Keratinocyte (primary cell): ENCODE measurements around the gene PTGES2. TPM values are rescaled to one million over a fixed set of nuclear protein-coding genes. Genes with fewer than 3 reads are reported as not detected.

ENCODE experiments used
- DNase-seq: peaks from one replicate; pipeline ENCODE4 v3.0.0-alpha.2; 2011; ENCODE audit warnings: low read depth, missing footprints, low spot score
- FAIRE-seq: peaks from 2 replicates; lab custom pipeline; 2011; peaks lifted over from hg19 to GRCh38; lab: Jason Lieb, UNC
- H2AFZ ChIP-seq: 2 replicates; pipeline ENCODE4 v1.6.0; 2012; ENCODE audit warnings: low read length, control low read depth, inconsistent platforms; ENCODE audit not compliant: control insufficient read depth
- H3K27ac ChIP-seq: 2 replicates; pipeline ENCODE4 v1.5.1; 2011; ENCODE audit warnings: low read length; ENCODE audit not compliant: control insufficient read depth, insufficient read depth
- H3K27me3 ChIP-seq: 3 replicates; pipeline ENCODE4 v1.6.0; 2011; ENCODE audit warnings: low read length; ENCODE audit not compliant: control insufficient read depth, insufficient read depth; ENCODE audit errors: extremely low read depth
- H3K36me3 ChIP-seq, 2 experiments: 2 replicates in 1 of 2; 3 replicates in 1 of 2; pipeline ENCODE4 v1.5.1; 2011; ENCODE audit warnings: low read length in 2 of 2, mild to moderate bottlenecking in 1 of 2; ENCODE audit not compliant: control insufficient read depth in 2 of 2, insufficient read depth in 2 of 2; ENCODE audit errors: extremely low read depth in 1 of 2
- H3K4me1 ChIP-seq: 3 replicates; pipeline ENCODE4 v1.5.1; 2011; ENCODE audit warnings: low read length; ENCODE audit not compliant: control insufficient read depth, insufficient read depth; ENCODE audit errors: extremely low read depth
- H3K4me2 ChIP-seq: 3 replicates; pipeline ENCODE4 v1.6.0; 2011; ENCODE audit warnings: low read depth, low read length; ENCODE audit not compliant: control insufficient read depth, insufficient read depth; ENCODE audit errors: extremely low read depth
- H3K4me3 ChIP-seq, 3 experiments: fragments of 200-600 bp in 1 of 3; sonication (generic) in 1 of 3; 2 replicates in 2 of 3; 3 replicates in 1 of 3; pipeline ENCODE4 v1.5.1; 2011 to 2016; ENCODE audit warnings: low read length in 3 of 3, mild to moderate bottlenecking in 3 of 3, control low read depth in 2 of 3, inconsistent platforms in 1 of 3, low read depth in 1 of 3, mixed read lengths in 1 of 3, mixed run types in 1 of 3, moderate library complexity in 1 of 3; ENCODE audit not compliant: control insufficient read depth in 2 of 3, insufficient read depth in 2 of 3; ENCODE audit errors: extremely low read depth in 1 of 3
- H3K79me2 ChIP-seq: 2 replicates; pipeline ENCODE4 v1.6.0; 2012; ENCODE audit warnings: low read length; ENCODE audit not compliant: control insufficient read depth, insufficient read depth
- H3K9ac ChIP-seq: 3 replicates; pipeline ENCODE4 v1.6.0; 2011; ENCODE audit warnings: low read length; ENCODE audit not compliant: control insufficient read depth, insufficient read depth; ENCODE audit errors: extremely low read depth
- H3K9me1 ChIP-seq: 3 replicates; pipeline ENCODE4 v1.6.0; 2011; ENCODE audit warnings: low read length; ENCODE audit not compliant: control insufficient read depth, insufficient read depth; ENCODE audit errors: extremely low read depth
- H3K9me3 ChIP-seq: 2 replicates; pipeline ENCODE4 v1.5.1; 2012; ENCODE audit warnings: low read depth, low read length; ENCODE audit not compliant: control insufficient read depth
- H4K20me1 ChIP-seq: 3 replicates; pipeline ENCODE4 v1.6.0; 2011; ENCODE audit warnings: low read length; ENCODE audit not compliant: control insufficient read depth, insufficient read depth; ENCODE audit errors: extremely low read depth
- EZH2 ChIP-seq: IDR thresholded peaks from one replicate; pipeline ENCODE4 v1.6.1; 2012; ENCODE audit warnings: inconsistent platforms, mild to moderate bottlenecking, low read length, moderate library complexity
- dilution Hi-C: fragments of 300-500 bp; cut with MboI; formaldehyde crosslinking; loops from one replicate; pipeline ENCODE4 v1.7.0; 2020; ENCODE audit warnings: low sequenced_read_pairs; ENCODE audit not compliant: extremely low pct_ligation_motif_present
- polyA plus RNA-seq, 5 experiments: library from polyadenylated mRNA; depleted of rRNA in 3 of 5; stranded (reverse) in 3 of 5; stranded (forward) in 1 of 5; unstranded in 1 of 5; fragments of >200 nt; gene quantifications; 1 replicate in 1 of 5; 2 replicates in 3 of 5; 3 replicates in 1 of 5; pipeline versions ENCODE4 v1.2.1 to v1.2.3, GENCODE V29; 2011 to 2012; ENCODE audit warnings: missing spikeins in 2 of 5, low read depth in 1 of 5, low replicate concordance in 1 of 5
- TF ChIP-seq, protein P1 (sequence below), 3 experiments: IDR thresholded peaks in 1 of 3; conservative IDR thresholded peaks in 1 of 3; optimal IDR thresholded peaks in 1 of 3; 2 replicates in 2 of 3; 3 replicates in 1 of 3; pipeline versions ENCODE3 to v1.5.1; 2011; ENCODE audit warnings: low read length in 3 of 3, mild to moderate bottlenecking in 3 of 3, moderate library complexity in 2 of 3, control low read depth in 1 of 3, inconsistent platforms in 1 of 3; ENCODE audit not compliant: insufficient read depth in 2 of 3; ENCODE audit errors: extremely low read depth in 1 of 3

PTGES2 gene
- polyA plus RNA-seq, 1 donor (not counting 4 experiments of a cell fraction or from before 2014, with no cell fraction given) = 68.7 TPM

DNA sequence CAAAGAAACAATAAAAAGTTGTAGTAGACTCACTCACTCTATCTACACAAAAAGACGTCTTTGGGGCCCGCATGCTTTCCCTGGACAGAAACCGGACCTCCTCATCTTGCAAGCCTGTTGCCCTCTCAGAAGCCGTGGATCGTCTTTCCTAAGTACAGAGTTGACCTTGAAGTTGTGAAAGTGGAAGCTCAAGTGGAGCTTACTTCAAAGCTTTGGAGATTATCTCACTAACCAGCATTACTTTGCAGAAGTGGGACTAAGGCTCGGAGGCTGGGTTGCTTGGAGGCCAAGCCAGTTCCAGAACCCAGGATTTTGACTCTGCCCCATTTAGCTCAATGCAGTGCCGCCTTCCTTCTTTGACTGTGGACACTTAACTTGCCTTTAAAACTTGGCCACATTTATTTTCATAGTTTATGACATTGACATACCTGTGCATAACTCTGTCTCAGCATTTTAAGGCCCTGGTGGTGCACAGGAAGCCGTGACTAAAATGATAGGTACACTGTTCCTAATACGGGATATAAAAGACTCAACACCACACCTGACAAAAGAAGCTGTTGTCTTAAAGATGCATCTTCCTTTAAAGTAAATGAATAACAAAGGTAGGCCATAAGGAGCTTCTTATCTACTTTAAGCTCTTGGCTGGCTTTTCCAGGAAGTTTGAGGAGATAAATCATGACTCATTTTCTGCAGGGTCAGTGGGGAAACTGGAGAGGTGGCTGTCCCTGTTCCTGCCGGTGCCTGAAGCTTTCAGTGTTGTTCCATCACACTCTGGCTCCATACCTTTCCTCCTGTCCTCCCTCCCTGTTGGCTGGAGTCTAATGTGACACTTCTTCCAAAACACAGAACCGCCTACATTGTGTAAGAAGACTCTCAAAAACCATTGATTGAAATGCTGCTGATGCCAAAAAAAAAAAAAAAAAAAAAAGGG lies 48.8 kb downstream of the PTGES2 start:
- TF ChIP-seq, protein P1, sequence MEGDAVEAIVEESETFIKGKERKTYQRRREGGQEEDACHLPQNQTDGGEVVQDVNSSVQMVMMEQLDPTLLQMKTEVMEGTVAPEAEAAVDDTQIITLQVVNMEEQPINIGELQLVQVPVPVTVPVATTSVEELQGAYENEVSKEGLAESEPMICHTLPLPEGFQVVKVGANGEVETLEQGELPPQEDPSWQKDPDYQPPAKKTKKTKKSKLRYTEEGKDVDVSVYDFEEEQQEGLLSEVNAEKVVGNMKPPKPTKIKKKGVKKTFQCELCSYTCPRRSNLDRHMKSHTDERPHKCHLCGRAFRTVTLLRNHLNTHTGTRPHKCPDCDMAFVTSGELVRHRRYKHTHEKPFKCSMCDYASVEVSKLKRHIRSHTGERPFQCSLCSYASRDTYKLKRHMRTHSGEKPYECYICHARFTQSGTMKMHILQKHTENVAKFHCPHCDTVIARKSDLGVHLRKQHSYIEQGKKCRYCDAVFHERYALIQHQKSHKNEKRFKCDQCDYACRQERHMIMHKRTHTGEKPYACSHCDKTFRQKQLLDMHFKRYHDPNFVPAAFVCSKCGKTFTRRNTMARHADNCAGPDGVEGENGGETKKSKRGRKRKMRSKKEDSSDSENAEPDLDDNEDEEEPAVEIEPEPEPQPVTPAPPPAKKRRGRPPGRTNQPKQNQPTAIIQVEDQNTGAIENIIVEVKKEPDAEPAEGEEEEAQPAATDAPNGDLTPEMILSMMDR (optimal IDR thresholded peaks at IDR 0.05 in 1 of 3, IDR thresholded peaks at IDR 0.05 in 1 of 3, conservative IDR thresholded peaks at IDR 0.05 in 1 of 3; ENCODE audit: extremely low read depth in 1 of 3, insufficient read depth in 2 of 3, low read length in 3 of 3) = no peak
- no peak for TF ChIP-seq EZH2
- peak overlapping the region; percentile 4 for H3K4me2 ChIP-seq
- FAIRE-seq (peak; percentile 68), DNase-seq (no peak)
- peaks cover 5% of the 10 kb centered on the region for H4K20me1 ChIP-seq
- H3K79me2 ChIP-seq = peaks cover 17% of the 10 kb centered on the region
- dilution Hi-C loops = no loop called here
- no peak overlapping the region for H2AFZ ChIP-seq
- peaks cover 0 to 6% of the 10 kb centered on the region in 2 experiments for H3K36me3 ChIP-seq
- H3K4me1 ChIP-seq = peaks cover 26% of the 10 kb centered on the region
- no peak overlapping the region for H3K4me3 ChIP-seq
- H3K9me3 ChIP-seq = no peaks in the 10 kb centered on the region
- no peak overlapping the region for H3K9ac ChIP-seq
- no peaks in the 10 kb centered on the region for H3K27me3 ChIP-seq
- no peak overlapping the region for H3K27ac ChIP-seq
- no peaks in the 10 kb centered on the region for H3K9me1 ChIP-seq

DNA sequence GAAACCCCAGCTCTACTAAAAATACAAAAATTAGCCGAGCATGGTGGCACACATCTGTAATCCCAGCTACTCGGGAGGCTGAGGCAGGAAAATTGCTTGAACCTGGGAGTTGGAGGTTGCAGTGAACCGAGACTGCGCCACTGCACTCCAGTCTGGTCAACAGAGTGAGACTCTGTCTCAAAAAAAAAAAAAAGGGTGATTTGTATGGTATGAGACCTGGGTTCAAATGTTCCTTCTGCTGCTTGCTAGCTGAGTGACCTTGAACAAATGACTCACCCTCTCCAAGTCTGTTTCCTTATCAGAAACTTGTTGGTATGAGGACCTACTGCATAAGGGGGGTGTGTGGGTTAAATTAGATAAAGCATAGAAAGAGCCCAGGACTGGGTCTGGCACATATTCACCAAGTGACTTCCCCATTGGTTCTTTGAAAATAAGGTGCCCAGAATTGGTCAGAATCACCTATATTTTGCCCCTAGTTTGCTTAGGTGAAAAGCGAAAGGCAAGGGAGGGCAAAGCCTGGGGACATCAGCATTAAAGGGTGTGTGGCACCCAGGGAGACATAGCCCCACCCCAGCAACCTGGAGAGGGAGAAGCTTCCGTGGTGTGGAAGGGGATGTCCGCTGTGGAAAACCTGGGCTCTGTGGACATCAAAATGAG lies 49.6 kb downstream of the PTGES2 start:
- no peak for FAIRE-seq

More for the DNA sequence above, 49.6 kb downstream of the PTGES2 start:
- peaks cover 0 to 6% of the 10 kb centered on the region in 2 experiments for H3K36me3 ChIP-seq
- dilution Hi-C loops = no loop called here
- H3K4me3 ChIP-seq = no peak overlapping the region
- no peak overlapping the region for H2AFZ ChIP-seq
- no peak overlapping the region for H3K4me2 ChIP-seq
- no peaks in the 10 kb centered on the region for H3K9me3 ChIP-seq
- peaks cover 27% of the 10 kb centered on the region for H3K4me1 ChIP-seq
- H3K9ac ChIP-seq = no peak overlapping the region
- H3K9me1 ChIP-seq = no peaks in the 10 kb centered on the region
- TF ChIP-seq, protein P1 (optimal IDR thresholded peaks at IDR 0.05 in 1 of 3, IDR thresholded peaks at IDR 0.05 in 1 of 3, conservative IDR thresholded peaks at IDR 0.05 in 1 of 3; ENCODE audit: extremely low read depth in 1 of 3, insufficient read depth in 2 of 3, low read length in 3 of 3) = no peak
- no peak for TF ChIP-seq EZH2
- DNase-seq = no peak
- peaks cover 21% of the 10 kb centered on the region for H3K79me2 ChIP-seq
- no peaks in the 10 kb centered on the region for H3K27me3 ChIP-seq
- peaks cover 5% of the 10 kb centered on the region for H4K20me1 ChIP-seq
- no peak overlapping the region for H3K27ac ChIP-seq
